ENCODE results near the gene CYTH1. TPM values are rescaled to one million over a fixed set of nuclear protein-coding genes. Genes with fewer than 3 reads are reported as not detected.

CYTH1 gene
- total RNA-seq, 1 experiment from 2014 or later, result 34.3 TPM

GRCh38 chr17:78659546-78659945 lies 122.5 kb downstream of the CYTH1 start:
- no peak overlapping the region for H3K4me2 ChIP-seq (ENCODE audit: low read length)
- no peaks in the 10 kb centered on the region for H3K79me2 ChIP-seq (ENCODE audit: insufficient read depth, low read length)
- H3K4me1 ChIP-seq (ENCODE audit: control insufficient read depth in 1 of 2, insufficient read depth in 2 of 2, low read length in 2 of 2), result no peaks in the 10 kb centered on the region; a peak in 1 of 4 replicates
- H3K9me2 ChIP-seq (ENCODE audit: insufficient read depth), result no peaks in the 10 kb centered on the region
- no peaks in the 10 kb centered on the region for H3K9me3 ChIP-seq (ENCODE audit: control insufficient read depth in 1 of 2, insufficient read depth in 1 of 2, low read depth in 1 of 2, low read length in 2 of 2)
- H2AFZ ChIP-seq (ENCODE audit: low read depth, low read length, poor library complexity, severe bottlenecking), result no peak overlapping the region
- intact Hi-C loops (cut with micrococcal nuclease), result no loop called here
- H3K27ac ChIP-seq (ENCODE audit: low read depth, low read length), result no peak overlapping the region
- no peaks in the 10 kb centered on the region for H3K36me3 ChIP-seq (ENCODE audit: control insufficient read depth in 1 of 2, insufficient read depth in 2 of 2, low read length in 2 of 2)
- no peak for ATAC-seq
- POLR2A ChIA-PET, result no interaction called here
- RAD21 ChIA-PET (ENCODE audit: low non-redundant PET in 1 of 2, low total read pairs in 2 of 2, uncharacterized antibody in 2 of 2, unreplicated experiment in 2 of 2), result no interaction called here
- no TSS peak for BruUV-seq (replicated peaks)
- no peaks in the 10 kb centered on the region; the same call in 1 of the 2 replicates for H3K27me3 ChIP-seq (ENCODE audit: insufficient read depth, low read length)
- no peak overlapping the region for H3K4me3 ChIP-seq (replicated peaks in 1 of 2; ENCODE audit: low read depth in 1 of 2, low read length in 2 of 2)
- no peak for DNase-seq (ENCODE audit: low read depth, low spot score)
- CTCF ChIA-PET, result no interaction called here
- no peak overlapping the region for H3K9ac ChIP-seq (ENCODE audit: low read length)
- TF ChIP-seq ZNF274 (IDR thresholded peaks at IDR 0.05; ENCODE audit: low read depth, low read length) (no peak), YY1 (IDR thresholded peaks at IDR 0.05; ENCODE audit: extremely low read depth, insufficient replicate concordance, low read depth, low read length) (no peak), POLR2AphosphoS5 (IDR thresholded peaks at IDR 0.05; ENCODE audit: low read depth, low read length) (no peak), SRF (IDR thresholded peaks at IDR 0.05; ENCODE audit: low read depth) (no peak), JUND (IDR thresholded peaks at IDR 0.05) (no peak)
- H4K20me1 ChIP-seq (ENCODE audit: insufficient read depth), result no peaks in the 10 kb centered on the region

GRCh38 chr17:78658281-78658785 lies 123.7 kb downstream of the CYTH1 start:
- no TSS peak for BruUV-seq (replicated peaks)
- Histone ChIP-seq H3K27ac (ENCODE audit: low read depth, low read length) (no peak overlapping the region), H2AFZ (ENCODE audit: low read depth, low read length, poor library complexity, severe bottlenecking) (no peak overlapping the region), H3K4me3 (replicated peaks in 1 of 2; ENCODE audit: low read depth in 1 of 2, low read length in 2 of 2) (no peak overlapping the region), H3K4me2 (ENCODE audit: low read length) (no peak overlapping the region), H3K27me3 (ENCODE audit: insufficient read depth, low read length) (no peaks in the 10 kb centered on the region; the same call in 1 of the 2 replicates), H3K9ac (ENCODE audit: low read length) (no peak overlapping the region), H3K9me3 (ENCODE audit: control insufficient read depth in 1 of 2, insufficient read depth in 1 of 2, low read depth in 1 of 2, low read length in 2 of 2) (no peaks in the 10 kb centered on the region), H3K4me1 (ENCODE audit: control insufficient read depth in 1 of 2, insufficient read depth in 2 of 2, low read length in 2 of 2) (no peaks in the 10 kb centered on the region; a peak in 1 of 4 replicates), H4K20me1 (ENCODE audit: insufficient read depth) (no peaks in the 10 kb centered on the region), H3K9me2 (ENCODE audit: insufficient read depth) (no peaks in the 10 kb centered on the region), H3K36me3 (ENCODE audit: control insufficient read depth in 1 of 2, insufficient read depth in 2 of 2, low read length in 2 of 2) (no peaks in the 10 kb centered on the region), H3K79me2 (ENCODE audit: insufficient read depth, low read length) (no peaks in the 10 kb centered on the region)
- ChIA-PET CTCF (no interaction called here), POLR2A (no interaction called here), RAD21 (ENCODE audit: low non-redundant PET in 1 of 2, low total read pairs in 2 of 2, uncharacterized antibody in 2 of 2, unreplicated experiment in 2 of 2) (no interaction called here)
- no peak for TF ChIP-seq EZH2phosphoT487 (IDR thresholded peaks at IDR 0.05; ENCODE audit: borderline replicate concordance)
- TF ChIP-seq JUND (IDR thresholded peaks at IDR 0.05), result no peak
- TF ChIP-seq CEBPB (IDR thresholded peaks at IDR 0.05; ENCODE audit: low read depth), result no peak
- TF ChIP-seq RAD21 (IDR thresholded peaks at IDR 0.05; ENCODE audit: low read depth), result no peak
- TF ChIP-seq ZNF274 (IDR thresholded peaks at IDR 0.05; ENCODE audit: low read depth, low read length), result no peak
- TF ChIP-seq SP1 (IDR thresholded peaks at IDR 0.05; ENCODE audit: low read depth), result no peak
- no peak for TF ChIP-seq FOSL1 (IDR thresholded peaks at IDR 0.05; ENCODE audit: low read depth)
- no peak for TF ChIP-seq ELF1 (IDR thresholded peaks at IDR 0.05; ENCODE audit: borderline replicate concordance, low read depth)
- TF ChIP-seq POLR2A (IDR thresholded peaks at IDR 0.05; ENCODE audit: borderline replicate concordance, extremely low read depth, insufficient read depth, insufficient read length), result no peak
- no peak for TF ChIP-seq SIN3A (IDR thresholded peaks at IDR 0.05; ENCODE audit: low read depth)
- TF ChIP-seq, protein P1, sequence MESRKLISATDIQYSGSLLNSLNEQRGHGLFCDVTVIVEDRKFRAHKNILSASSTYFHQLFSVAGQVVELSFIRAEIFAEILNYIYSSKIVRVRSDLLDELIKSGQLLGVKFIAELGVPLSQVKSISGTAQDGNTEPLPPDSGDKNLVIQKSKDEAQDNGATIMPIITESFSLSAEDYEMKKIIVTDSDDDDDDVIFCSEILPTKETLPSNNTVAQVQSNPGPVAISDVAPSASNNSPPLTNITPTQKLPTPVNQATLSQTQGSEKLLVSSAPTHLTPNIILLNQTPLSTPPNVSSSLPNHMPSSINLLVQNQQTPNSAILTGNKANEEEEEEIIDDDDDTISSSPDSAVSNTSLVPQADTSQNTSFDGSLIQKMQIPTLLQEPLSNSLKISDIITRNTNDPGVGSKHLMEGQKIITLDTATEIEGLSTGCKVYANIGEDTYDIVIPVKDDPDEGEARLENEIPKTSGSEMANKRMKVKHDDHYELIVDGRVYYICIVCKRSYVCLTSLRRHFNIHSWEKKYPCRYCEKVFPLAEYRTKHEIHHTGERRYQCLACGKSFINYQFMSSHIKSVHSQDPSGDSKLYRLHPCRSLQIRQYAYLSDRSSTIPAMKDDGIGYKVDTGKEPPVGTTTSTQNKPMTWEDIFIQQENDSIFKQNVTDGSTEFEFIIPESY (IDR thresholded peaks at IDR 0.05; ENCODE audit: extremely low read depth, insufficient replicate concordance, low read length), result no peak
- no peak for TF ChIP-seq CTCF (IDR thresholded peaks at IDR 0.05 in 2 of 3, conservative IDR thresholded peaks at IDR 0.05 in 1 of 3; ENCODE audit: borderline replicate concordance in 1 of 3, insufficient read depth in 1 of 3, low read depth in 2 of 3, low read length in 2 of 3)
- no peak for TF ChIP-seq TCF7L2 (IDR thresholded peaks at IDR 0.05; ENCODE audit: borderline replicate concordance, extremely low read depth, insufficient read depth, insufficient read length)
- TF ChIP-seq EZH2 (IDR thresholded peaks at IDR 0.05), result no peak
- intact Hi-C loops (cut with micrococcal nuclease), result no loop called here
- DNase-seq (ENCODE audit: low read depth, low spot score) (no peak), ATAC-seq (no peak)

Measured in HCT116 (cell line).